T-cell (primary cell): Measurements from ENCODE around the gene SLC38A6. TPM values are rescaled to one million over a fixed set of nuclear protein-coding genes. Genes with fewer than 3 reads are reported as not detected.

ENCODE experiments used
- ATAC-seq, 4 experiments: fragments of 200-7000 bp in 3 of 4; fragments of 150-1000 bp in 1 of 4; cut with Tn5 transposase; replicated peaks in 1 of 4; 1 replicate in 3 of 4; 2 replicates in 1 of 4; pipeline ENCODE4 v1.10.0; 2021; ENCODE audit warnings: moderate library complexity in 3 of 4, mild to moderate bottlenecking in 2 of 4, moderate number of reproducible peaks in 1 of 4
- CTCF ChIA-PET, 2 donors: fragments of 300-600 bp; sonication (Branson Sonifier 250); formaldehyde crosslinking; loops; one replicate each; lab custom pipeline; 2022; ENCODE audit warnings: antibody characterized with exemption in 2 of 2; lab: Charles Lee
- POLR2A ChIA-PET, 2 donors: fragments of 300-600 bp; sonication (Branson Sonifier 250); formaldehyde crosslinking; loops; one replicate each; lab custom pipeline; 2022; ENCODE audit warnings: antibody characterized with exemption in 2 of 2; lab: Charles Lee
- DNase-seq, 35 experiments: peaks; one replicate each; pipeline versions ENCODE4 v3.0.0 to v3.0.0-alpha.2; 2013 to 2023
- H3K27ac ChIP-seq: one replicate; pipeline ENCODE4 v1.5.1; 2013; ENCODE audit warnings: low read length
- H3K27me3 ChIP-seq, 2 experiments: replicated peaks in 1 of 2; 1 replicate in 1 of 2; 2 replicates in 1 of 2; pipeline versions ENCODE4 v1.6.1 to v1.7.0; 2013; ENCODE audit warnings: low read length in 1 of 2, mixed read lengths in 1 of 2; ENCODE audit not compliant: control insufficient read depth in 2 of 2, insufficient read depth in 2 of 2; ENCODE audit errors: extremely low read depth in 1 of 2
- H3K36me3 ChIP-seq, 2 donors: 1 replicate in 1 of 2; 2 replicates in 1 of 2; pipeline versions ENCODE4 v1.6.1 to v1.7.0; 2013; ENCODE audit warnings: low read length in 1 of 2; ENCODE audit not compliant: control insufficient read depth in 2 of 2, insufficient read depth in 1 of 2; ENCODE audit errors: extremely low read depth in 1 of 2
- H3K4me1 ChIP-seq, 2 experiments: 1 replicate in 1 of 2; 2 replicates in 1 of 2; pipeline versions ENCODE4 v1.6.1 to v1.7.0; 2013; ENCODE audit warnings: low read length in 2 of 2, mixed read lengths in 1 of 2; ENCODE audit not compliant: insufficient read depth in 2 of 2, control insufficient read depth in 1 of 2; ENCODE audit errors: extremely low read depth in 1 of 2
- H3K4me3 ChIP-seq, 2 donors: 1 replicate in 1 of 2; 2 replicates in 1 of 2; pipeline versions ENCODE4 v1.5.1 to v1.7.0; 2013; ENCODE audit warnings: mild to moderate bottlenecking in 2 of 2, low read length in 1 of 2, moderate library complexity in 1 of 2; ENCODE audit not compliant: control insufficient read depth in 1 of 2; ENCODE audit errors: extremely low read depth in 1 of 2
- H3K9me3 ChIP-seq: 2 replicates; pipeline ENCODE4 v1.7.0; 2013
- H3K27ac Mint-ChIP-seq, 2 donors: one replicate each; pipeline ENCODE4 v1.8.0; 2020 to 2021; ENCODE audit warnings: mild to moderate bottlenecking in 2 of 2, mixed read lengths in 2 of 2
- H3K27me3 Mint-ChIP-seq, 2 donors: one replicate each; pipeline ENCODE4 v1.8.0; 2021 to 2022; ENCODE audit warnings: mixed read lengths in 2 of 2
- H3K36me3 Mint-ChIP-seq: one replicate; pipeline ENCODE4 v1.8.0; 2021; ENCODE audit warnings: mixed read lengths
- H3K4me1 Mint-ChIP-seq, 3 donors: one replicate each; pipeline ENCODE4 v1.8.0; 2020 to 2022; ENCODE audit warnings: mixed read lengths in 3 of 3, mild to moderate bottlenecking in 1 of 3
- H3K4me3 Mint-ChIP-seq, 3 donors: one replicate each; pipeline ENCODE4 v1.8.0; 2020 to 2022; ENCODE audit warnings: mild to moderate bottlenecking in 3 of 3, mixed read lengths in 3 of 3, moderate library complexity in 3 of 3
- H3K9me3 Mint-ChIP-seq, 3 donors: one replicate each; pipeline ENCODE4 v1.8.0; 2020 to 2022; ENCODE audit warnings: mixed read lengths in 3 of 3
- WGBS: methylation state at CpG from one replicate; pipeline ENCODE4 v1.1.5; 2013; ENCODE audit warnings: missing lambda C conversion rate; ENCODE audit not compliant: insufficient coverage; 5-methylcytosine and 5-hydroxymethylcytosine counted together
- total RNA-seq, 35 experiments: library from RNA in 6 of 35; stranded (reverse) in 6 of 35; fragments of 120-200 nt in 1 of 35; gene quantifications; one replicate each; pipeline versions ENCODE4 v1.2.1 to v1.2.4 and lab custom pipeline; 2013 to 2026

The SLC38A6 gene
- total RNA-seq, 5 donors from 2014 or later (not counting 1 experiment from before 2014, with no cell fraction given), result 11.1 to 20.3 (median 14.2) TPM

DNA sequence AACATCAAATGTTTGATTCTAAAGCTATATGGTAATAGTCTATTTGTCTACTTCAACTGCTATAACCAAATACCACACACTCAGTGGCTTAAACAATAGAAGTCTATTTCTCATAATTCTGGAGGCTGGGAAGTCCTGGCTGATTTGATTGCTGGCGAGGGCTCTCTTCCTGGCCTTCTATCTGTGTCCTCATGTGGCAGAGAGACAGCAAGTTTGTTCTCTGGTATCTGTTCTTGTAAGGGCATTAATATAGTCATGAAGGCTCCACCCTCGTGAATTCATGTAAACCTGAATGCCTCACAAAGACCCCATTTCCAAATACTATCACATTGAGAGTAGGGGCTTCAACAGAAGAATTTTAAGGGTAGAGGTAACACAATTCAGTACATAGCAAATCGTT, 34.3 kb upstream of the SLC38A6 start:
- Histone ChIP-seq H3K4me1 (no peaks in the 10 kb centered on the region), H3K27ac (no peak overlapping the region), H3K4me3 (no peak overlapping the region), H3K36me3 (peaks cover 0 to 2% of the 10 kb centered on the region in 2 donors), H3K9me3 (no peaks in the 10 kb centered on the region), H3K27me3 (no peaks in the 10 kb centered on the region)
- Mint-ChIP-seq H3K27ac (no peak overlapping the region), H3K9me3 (no peaks in the 10 kb centered on the region), H3K36me3 (peaks cover 20% of the 10 kb centered on the region), H3K4me3 (no peak overlapping the region), H3K27me3 (no peaks in the 10 kb centered on the region), H3K4me1 (no peaks in the 10 kb centered on the region)
- CTCF ChIA-PET, result no interaction called here
- POLR2A ChIA-PET, result no interaction called here
- WGBS, result no CpG with 5 or more reads among the region's 3 CpGs
- DNase-seq (no peak), ATAC-seq (no peak)

DNA sequence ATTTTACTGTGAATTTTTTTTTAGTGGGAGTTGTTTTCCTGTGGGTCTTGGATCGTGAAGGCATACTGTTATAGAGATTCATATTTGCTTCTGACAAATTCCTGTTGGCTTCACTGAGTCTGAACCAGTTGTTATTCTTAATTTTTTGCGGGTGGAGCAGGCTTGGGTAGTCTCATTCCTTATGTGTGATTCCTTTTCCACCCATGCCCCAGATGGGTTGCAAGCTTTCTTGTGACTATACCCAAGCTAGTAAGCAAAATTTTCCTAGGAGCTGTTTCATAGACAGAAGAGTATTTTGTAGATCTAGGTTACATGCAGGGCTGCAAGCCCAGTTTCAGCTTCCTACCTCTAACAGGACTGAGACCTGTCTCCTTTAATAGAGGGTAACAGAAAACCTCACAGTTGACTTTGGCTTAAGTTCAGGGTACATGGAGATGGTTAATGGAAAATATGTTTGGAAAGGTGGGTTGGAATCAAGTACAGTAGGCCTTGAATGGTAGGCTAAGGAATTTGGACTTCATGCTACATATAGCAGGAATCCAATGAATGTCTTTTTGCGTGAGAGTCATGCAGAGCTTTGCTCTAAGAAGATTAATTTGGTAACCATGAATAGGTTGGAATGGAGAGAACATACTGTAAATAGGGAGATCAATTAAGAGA, 29.1 kb upstream of the SLC38A6 start:
- Mint-ChIP-seq H3K27ac (no peak overlapping the region), H3K36me3 (peaks cover 30% of the 10 kb centered on the region), H3K4me3 (no peak overlapping the region), H3K4me1 (no peaks in the 10 kb centered on the region), H3K27me3 (no peaks in the 10 kb centered on the region), H3K9me3 (peaks cover 7 to 19% (median 19%) of the 10 kb centered on the region in 3 donors)
- CTCF ChIA-PET, result interaction anchor here in 1 of 2 donors (0.7 kb wide), 1 partner anchor 890 kb away, joined by 4 read pairs; no protein-coding TSS in a partner anchor
- WGBS, result 90% methylated on average over 2 of the region's 3 CpGs
- no peak for ATAC-seq
- no peaks in the 10 kb centered on the region for H3K27me3 ChIP-seq
- no peak overlapping the region for H3K4me3 ChIP-seq
- H3K9me3 ChIP-seq, result no peaks in the 10 kb centered on the region
- no peak overlapping the region for H3K27ac ChIP-seq
- no peaks in the 10 kb centered on the region for H3K4me1 ChIP-seq
- H3K36me3 ChIP-seq, result no peaks in the 10 kb centered on the region
- no peak for DNase-seq
- POLR2A ChIA-PET, result interaction anchor here in 1 of 2 donors (0.7 kb wide), 1 partner anchor 654 kb away, joined by 3 read pairs; no protein-coding TSS in a partner anchor

DNA sequence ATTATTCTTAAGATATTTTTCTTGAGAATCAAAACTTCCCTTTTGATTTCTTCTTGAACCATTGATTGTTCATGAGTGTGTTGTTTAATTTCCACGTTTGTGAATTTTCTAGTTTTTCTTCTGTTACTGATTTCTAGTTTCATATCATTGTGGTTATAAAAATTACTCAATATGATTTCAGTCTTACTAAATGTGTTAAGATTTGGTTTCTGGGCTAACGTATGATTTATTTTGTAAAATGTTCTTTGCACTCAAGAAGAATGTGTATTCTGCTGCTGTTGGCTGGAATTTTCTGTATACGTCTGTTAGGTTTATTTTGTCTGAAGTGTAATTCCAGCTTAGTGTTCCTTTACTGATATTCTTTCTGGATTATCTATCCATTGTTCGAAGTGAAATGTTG, 24.8 kb upstream of the SLC38A6 start:
- peaks cover 18 to 41% (median 34%) of the 10 kb centered on the region in 3 donors for H3K9me3 Mint-ChIP-seq
- DNase-seq (no peak), ATAC-seq (no peak)
- Histone ChIP-seq H3K4me3 (no peak overlapping the region), H3K27ac (no peak overlapping the region), H3K4me1 (no peaks in the 10 kb centered on the region), H3K27me3 (no peaks in the 10 kb centered on the region), H3K9me3 (peaks cover 5% of the 10 kb centered on the region), H3K36me3 (no peaks in the 10 kb centered on the region)
- ChIA-PET POLR2A (no interaction called here), CTCF (no interaction called here)
- peaks cover 55% of the 10 kb centered on the region for H3K36me3 Mint-ChIP-seq
- H3K4me3 Mint-ChIP-seq, result no peak overlapping the region
- H3K27me3 Mint-ChIP-seq, result no peaks in the 10 kb centered on the region
- no peak overlapping the region for H3K27ac Mint-ChIP-seq
- no peaks in the 10 kb centered on the region for H3K4me1 Mint-ChIP-seq
- WGBS, result 17% methylated on average over 1 of the region's 4 CpGs

GRCh38 chr14:60956632-60957031, 24.4 kb upstream of the SLC38A6 start:
- Histone ChIP-seq H3K27me3 (no peaks in the 10 kb centered on the region), H3K27ac (no peak overlapping the region), H3K4me3 (no peak overlapping the region), H3K36me3 (no peaks in the 10 kb centered on the region), H3K4me1 (no peaks in the 10 kb centered on the region), H3K9me3 (peaks cover 5% of the 10 kb centered on the region)
- DNase-seq (no peak), ATAC-seq (no peak)
- peaks cover 18 to 41% (median 34%) of the 10 kb centered on the region in 3 donors for H3K9me3 Mint-ChIP-seq
- H3K4me3 Mint-ChIP-seq, result no peak overlapping the region
- peaks cover 59% of the 10 kb centered on the region for H3K36me3 Mint-ChIP-seq
- no peak overlapping the region for H3K27ac Mint-ChIP-seq
- ChIA-PET CTCF (no interaction called here), POLR2A (no interaction called here)
- H3K27me3 Mint-ChIP-seq, result no peaks in the 10 kb centered on the region
- no peaks in the 10 kb centered on the region for H3K4me1 Mint-ChIP-seq
- no CpG with 5 or more reads among the region's 1 CpG for WGBS

- peaks cover 18 to 41% (median 34%) of the 10 kb centered on the region in 3 donors for H3K9me3 Mint-ChIP-seq
- Histone ChIP-seq H3K27me3 (no peaks in the 10 kb centered on the region), H3K36me3 (no peaks in the 10 kb centered on the region), H3K27ac (no peak overlapping the region), H3K4me3 (peak overlapping the region in 1 of 2 donors; percentile 15), H3K4me1 (no peaks in the 10 kb centered on the region), H3K9me3 (peaks cover 5% of the 10 kb centered on the region)
- POLR2A ChIA-PET, result interaction anchor here in 1 of 2 donors (0.6 kb wide), 1 partner anchor 10 kb away, joined by 3 read pairs; no protein-coding TSS in a partner anchor
- H3K27me3 Mint-ChIP-seq, result no peaks in the 10 kb centered on the region
- DNase-seq (no peak), ATAC-seq (no peak)
- no peak overlapping the region for H3K4me3 Mint-ChIP-seq
- no peak overlapping the region for H3K27ac Mint-ChIP-seq
- CTCF ChIA-PET, result no interaction called here
- H3K36me3 Mint-ChIP-seq, result peaks cover 59% of the 10 kb centered on the region
- no peaks in the 10 kb centered on the region for H3K4me1 Mint-ChIP-seq
These were observed 22.9 kb upstream of the SLC38A6 start for GRCh38 chr14:60958146-60958545.

DNA sequence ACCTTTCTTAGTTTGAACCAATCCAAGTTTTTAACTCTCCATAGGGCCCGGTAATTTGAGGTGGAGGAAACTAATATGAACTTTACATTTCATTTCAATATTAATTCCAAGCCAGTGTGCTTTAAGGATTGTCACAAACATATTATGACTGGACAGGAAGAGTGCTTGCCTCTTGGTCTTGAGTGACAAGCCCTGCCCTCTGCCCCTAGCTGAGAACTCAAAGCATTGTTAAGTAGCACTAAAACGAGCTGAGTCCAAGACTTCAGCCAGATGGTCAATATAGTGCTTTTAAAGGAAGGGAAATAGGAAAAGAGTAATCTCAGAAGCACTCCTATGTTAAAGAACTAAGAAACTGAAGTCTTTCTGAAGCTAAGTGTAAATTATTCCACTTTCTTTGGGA, 17.3 kb upstream of the SLC38A6 start:
- Histone ChIP-seq H3K4me1 (no peaks in the 10 kb centered on the region), H3K36me3 (no peaks in the 10 kb centered on the region), H3K4me3 (no peak overlapping the region), H3K27me3 (no peaks in the 10 kb centered on the region), H3K9me3 (no peaks in the 10 kb centered on the region), H3K27ac (no peak overlapping the region)
- Mint-ChIP-seq H3K36me3 (peaks cover 35% of the 10 kb centered on the region), H3K27ac (no peak overlapping the region), H3K9me3 (peaks cover 5 to 11% (median 6%) of the 10 kb centered on the region in 3 donors), H3K27me3 (no peaks in the 10 kb centered on the region), H3K4me1 (no peaks in the 10 kb centered on the region), H3K4me3 (no peak overlapping the region)
- ATAC-seq (no peak), DNase-seq (no peak)
- no CpG with 5 or more reads among the region's 2 CpGs for WGBS
- ChIA-PET CTCF (interaction anchor here in 1 of 2 donors (0.6 kb wide), 1 partner anchor 116 kb away, joined by 3 read pairs; no protein-coding TSS in a partner anchor), POLR2A (no interaction called here)
